Astrocyte of the spinal cord (primary cell): ENCODE results near the gene ST6GALNAC1.
A peak's percentile ranks its signal among the peaks of the same experiment; 100 is the strongest.
"Not testable (repeated sequence)": the region's sequence is repeated elsewhere in the genome, so short reads cannot be mapped to it uniquely, and the experiment has no call there.

Source experiments
- DNase-seq: peaks from one replicate; pipeline ENCODE4 v3.0.0; 2011; ENCODE audit warnings: low read depth, low spot score
- H3K4me3 ChIP-seq: 2 replicates; pipeline ENCODE4 v1.5.1; 2011; ENCODE audit warnings: low read depth, mild to moderate bottlenecking, low read length, moderate library complexity
- in situ Hi-C: cut with HindIII; loops from 2 replicates; pipeline ENCODE4 v1.10.0; 2017; ENCODE audit warnings: low sequenced_read_pairs
- TF ChIP-seq, protein P1 (sequence below): IDR thresholded peaks from 2 replicates; pipeline ENCODE4 v1.5.1; 2012; ENCODE audit warnings: low read depth, mild to moderate bottlenecking, low read length, inconsistent platforms

Gene ST6GALNAC1

DNA sequence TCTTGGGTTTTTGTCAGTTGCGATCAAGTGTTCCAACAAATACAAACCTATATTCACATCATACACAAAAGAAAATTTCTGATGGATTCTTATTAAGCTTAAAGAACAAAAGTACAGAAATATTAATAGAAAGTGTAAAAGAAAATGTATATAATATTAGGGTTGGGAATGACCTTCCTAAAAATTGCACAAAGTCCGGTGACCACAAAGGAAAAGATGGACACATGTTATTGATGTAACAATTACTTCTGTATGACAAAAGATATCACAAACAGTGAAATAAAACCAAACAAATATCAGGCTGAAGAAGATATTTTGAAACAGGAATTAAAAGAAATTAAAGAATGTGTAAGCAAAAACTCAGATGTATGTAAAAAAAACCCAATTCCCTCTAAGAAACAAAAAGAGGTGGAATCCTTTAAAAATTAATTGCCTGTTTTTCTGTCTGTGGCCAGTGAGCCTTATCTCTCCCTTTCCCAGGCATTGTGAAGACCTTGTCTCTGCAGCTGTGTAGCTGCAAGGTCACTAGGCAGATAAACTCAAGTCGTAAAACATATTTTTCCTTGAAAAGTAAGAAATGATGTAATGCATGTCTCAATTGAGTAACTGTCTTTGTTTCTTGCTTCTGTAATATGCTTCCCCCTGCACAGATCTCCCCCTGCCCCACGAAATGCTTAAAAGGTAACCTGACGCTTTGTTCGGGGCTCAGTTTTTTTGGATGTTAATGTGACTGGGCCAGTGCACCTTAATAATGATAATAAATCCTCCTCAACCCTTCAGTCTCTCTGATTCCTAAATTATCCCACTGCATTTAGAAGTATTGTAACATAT is 2.8 kb downstream of the ST6GALNAC1 start:
- DNase-seq, result no peak
- H3K4me3 ChIP-seq, result no peak overlapping the region
- in situ Hi-C loops, result no loop called here
- TF ChIP-seq, protein P1, sequence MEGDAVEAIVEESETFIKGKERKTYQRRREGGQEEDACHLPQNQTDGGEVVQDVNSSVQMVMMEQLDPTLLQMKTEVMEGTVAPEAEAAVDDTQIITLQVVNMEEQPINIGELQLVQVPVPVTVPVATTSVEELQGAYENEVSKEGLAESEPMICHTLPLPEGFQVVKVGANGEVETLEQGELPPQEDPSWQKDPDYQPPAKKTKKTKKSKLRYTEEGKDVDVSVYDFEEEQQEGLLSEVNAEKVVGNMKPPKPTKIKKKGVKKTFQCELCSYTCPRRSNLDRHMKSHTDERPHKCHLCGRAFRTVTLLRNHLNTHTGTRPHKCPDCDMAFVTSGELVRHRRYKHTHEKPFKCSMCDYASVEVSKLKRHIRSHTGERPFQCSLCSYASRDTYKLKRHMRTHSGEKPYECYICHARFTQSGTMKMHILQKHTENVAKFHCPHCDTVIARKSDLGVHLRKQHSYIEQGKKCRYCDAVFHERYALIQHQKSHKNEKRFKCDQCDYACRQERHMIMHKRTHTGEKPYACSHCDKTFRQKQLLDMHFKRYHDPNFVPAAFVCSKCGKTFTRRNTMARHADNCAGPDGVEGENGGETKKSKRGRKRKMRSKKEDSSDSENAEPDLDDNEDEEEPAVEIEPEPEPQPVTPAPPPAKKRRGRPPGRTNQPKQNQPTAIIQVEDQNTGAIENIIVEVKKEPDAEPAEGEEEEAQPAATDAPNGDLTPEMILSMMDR, result no peak

DNA sequence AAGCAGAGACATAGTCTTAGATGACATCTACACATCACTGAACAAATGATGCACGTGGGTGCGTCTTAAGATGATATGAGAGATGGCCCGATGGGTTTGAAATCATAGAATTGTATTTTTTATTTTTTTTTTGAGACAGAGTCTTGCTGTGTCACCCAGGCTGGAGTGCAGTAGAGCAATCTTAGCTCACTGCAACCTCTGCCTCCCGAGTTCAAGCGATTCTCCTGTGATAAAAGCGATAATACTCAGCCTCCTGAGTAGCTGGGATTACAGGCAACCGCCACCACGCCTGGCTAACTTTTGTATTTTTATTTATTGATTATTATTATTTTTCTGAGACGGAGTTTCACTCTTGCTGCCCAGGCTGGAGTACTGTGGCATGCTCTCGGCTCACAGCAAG is 5.3 kb downstream of the ST6GALNAC1 start:
- TF ChIP-seq, protein P1, result no peak
- in situ Hi-C loops, result no loop called here
- DNase-seq, result no peak
- no peak overlapping the region for H3K4me3 ChIP-seq

DNA sequence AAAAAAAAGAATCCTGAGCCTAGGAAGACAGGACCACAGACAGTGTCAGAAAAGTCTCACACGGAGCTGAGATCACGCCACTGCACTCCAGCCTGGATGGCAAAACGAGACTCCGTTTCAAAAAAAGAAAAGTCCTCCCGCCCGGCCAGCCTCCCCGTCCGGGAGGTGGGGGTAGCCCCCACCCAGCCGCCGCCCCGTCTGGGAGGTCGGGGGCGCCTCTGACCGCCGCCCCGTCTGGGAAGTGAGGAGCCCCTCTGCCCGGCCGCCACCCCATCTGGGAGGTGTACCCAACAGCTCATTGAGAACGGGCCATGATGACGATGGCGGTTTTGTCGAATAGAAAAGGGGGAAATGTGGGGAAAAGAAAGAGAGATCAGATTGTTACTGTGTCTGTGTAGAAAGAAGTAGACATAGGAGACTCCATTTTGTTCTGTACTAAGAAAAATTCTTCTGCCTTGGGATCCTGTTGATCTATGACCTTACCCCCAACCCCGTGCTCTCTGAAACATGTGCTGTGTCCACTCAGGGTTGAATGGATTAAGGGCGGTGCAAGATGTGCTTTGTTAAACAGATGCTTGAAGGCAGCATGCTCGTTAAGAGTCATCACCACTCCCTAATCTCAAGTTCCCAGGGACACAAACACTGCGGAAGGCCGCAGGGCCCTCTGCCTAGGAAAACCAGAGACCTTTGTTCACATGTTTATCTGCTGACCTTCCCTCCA is 6.9 kb downstream of the ST6GALNAC1 start:
- H3K4me3 ChIP-seq, in situ Hi-C loops, DNase-seq: not testable (repeated sequence)

DNA sequence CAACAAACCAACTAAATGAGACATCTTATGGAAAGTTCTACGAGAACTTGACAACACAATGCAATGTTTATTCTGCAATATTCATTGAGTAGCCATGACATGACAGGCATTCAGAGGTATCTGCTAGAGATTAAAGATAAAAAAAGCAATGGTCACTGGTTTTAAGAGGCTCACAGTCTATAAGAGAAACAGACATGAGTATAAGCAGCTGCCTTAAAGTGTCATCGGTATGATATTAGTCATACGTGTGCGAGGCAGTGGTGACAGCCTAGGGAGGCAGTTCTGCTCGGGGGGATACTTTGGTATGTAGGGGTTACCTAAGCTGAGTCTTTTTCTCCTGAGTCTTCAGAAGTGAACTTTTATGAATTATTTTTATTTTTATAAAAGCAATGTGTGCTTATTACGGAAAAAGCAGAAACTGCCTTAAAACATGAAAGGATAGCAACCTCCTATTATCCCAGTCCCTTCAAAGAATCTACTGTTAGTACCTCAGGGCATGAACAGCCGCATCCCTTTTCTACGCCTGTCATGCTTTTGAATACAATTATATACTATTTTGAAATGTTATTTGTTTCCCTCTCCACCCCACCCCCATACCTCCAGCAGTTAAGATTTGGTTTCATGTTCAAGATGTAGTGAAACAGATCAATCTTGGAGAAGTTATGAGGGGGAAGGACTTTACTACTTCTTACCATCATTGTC is 7.7 kb downstream of the ST6GALNAC1 start:
- DNase-seq, result no peak
- in situ Hi-C loops, result no loop called here
- TF ChIP-seq, protein P1, result no peak
- no peak overlapping the region for H3K4me3 ChIP-seq

DNA sequence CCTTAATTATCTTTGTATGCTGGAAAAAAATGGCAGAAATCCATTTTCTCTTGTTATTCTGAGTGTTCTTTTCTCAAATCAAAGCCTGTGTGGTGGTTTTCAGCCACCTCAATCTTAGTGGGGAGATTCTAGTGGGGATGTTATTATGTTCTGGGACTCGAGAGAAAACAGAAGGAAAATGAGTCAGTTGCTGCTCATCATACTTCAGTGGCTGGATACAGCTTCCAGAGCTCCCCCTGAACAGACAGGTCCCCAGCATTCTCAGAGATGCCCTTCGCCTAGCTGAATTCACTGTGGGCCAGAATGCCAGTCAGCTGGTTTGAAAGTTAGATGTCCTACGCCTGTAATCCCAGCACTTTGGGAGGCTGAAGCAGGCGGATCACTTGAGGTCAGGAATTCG is 8.5 kb downstream of the ST6GALNAC1 start:
- no peak overlapping the region for H3K4me3 ChIP-seq
- DNase-seq, result peak; percentile 18
- in situ Hi-C loops, result no loop called here
- TF ChIP-seq, protein P1, result no peak

DNA sequence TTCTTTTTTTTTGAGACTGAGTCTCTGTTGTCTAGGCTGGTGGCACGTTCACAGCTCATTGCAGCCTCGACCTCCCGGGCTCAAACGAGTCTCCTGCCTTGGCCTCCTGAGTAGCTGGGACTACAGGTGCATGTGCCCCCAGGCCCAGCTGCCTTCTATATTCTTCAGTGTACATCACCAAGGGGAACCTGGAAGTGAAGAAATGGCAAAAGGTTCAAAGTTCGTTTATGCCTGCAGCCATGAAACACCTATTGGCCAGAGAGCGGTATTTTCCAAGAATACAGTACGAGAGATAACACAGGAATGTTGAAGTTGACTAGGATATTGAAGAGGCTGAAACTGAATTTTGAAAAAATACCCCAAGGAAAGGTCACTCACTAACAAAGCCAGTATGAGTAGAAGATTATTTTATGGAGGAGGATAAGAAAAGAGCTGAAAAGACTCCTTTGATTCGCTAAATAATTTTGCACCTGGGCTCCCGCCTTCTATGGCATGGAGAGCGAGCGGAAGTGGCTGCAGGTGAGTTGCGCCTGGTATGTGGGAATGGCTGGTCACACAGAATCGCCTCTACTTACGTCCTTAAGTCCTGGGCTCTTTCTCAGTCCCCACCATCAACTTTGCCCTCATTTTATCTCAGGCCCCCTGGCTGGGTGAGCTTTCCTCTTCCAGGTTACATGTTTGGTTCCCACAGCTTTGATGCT is 9.8 kb downstream of the ST6GALNAC1 start:
- DNase-seq, result no peak
- in situ Hi-C loops, result no loop called here
- no peak overlapping the region for H3K4me3 ChIP-seq
- TF ChIP-seq, protein P1, result no peak
